Pulmonary artery endothelial cell (primary cell): ENCODE measurements around the gene AHSG. TPM values are rescaled to one million over a fixed set of nuclear protein-coding genes. Genes with fewer than 3 reads are reported as not detected.

Source experiments
- DNase-seq: peaks from one replicate; pipeline ENCODE4 v3.0.0-alpha.2; 2011; ENCODE audit warnings: low read depth, low spot score
- total RNA-seq: library from RNA; depleted of rRNA; stranded (reverse); fragments of >200 nt; gene quantifications from 2 replicates; pipeline ENCODE4 v1.2.3, GENCODE V29; 2014

The AHSG gene
- total RNA-seq, 1 donor from 2014 or later = not detected

- DNase-seq = no peak
Measured at GRCh38 chr3:186592682-186593081, 20.2 kb upstream of the AHSG start.

- no peak for DNase-seq
Measured at GRCh38 chr3:186593862-186594261, 19.0 kb upstream of the AHSG start.

GRCh38 chr3:186594591-186595113, 18.2 kb upstream of the AHSG start:
- DNase-seq = no peak

GRCh38 chr3:186596568-186597287, 16.1 kb upstream of the AHSG start:
- no peak for DNase-seq

GRCh38 chr3:186598108-186598784, 14.6 kb upstream of the AHSG start:
- no peak for DNase-seq

- DNase-seq = no peak
Measured at GRCh38 chr3:186598794-186599141, 14.1 kb upstream of the AHSG start.

GRCh38 chr3:186599142-186599784, 13.6 kb upstream of the AHSG start:
- DNase-seq = no peak

- DNase-seq = no peak
Measured at GRCh38 chr3:186599785-186600166, 13.1 kb upstream of the AHSG start.

- DNase-seq = no peak
Measured at GRCh38 chr3:186600896-186601295, 12.0 kb upstream of the AHSG start.

GRCh38 chr3:186603159-186603558, 9.7 kb upstream of the AHSG start:
- no peak for DNase-seq

GRCh38 chr3:186605078-186605477, 7.8 kb upstream of the AHSG start:
- no peak for DNase-seq

- DNase-seq = no peak
Measured at GRCh38 chr3:186605561-186606545, 7.0 kb upstream of the AHSG start.

GRCh38 chr3:186608624-186609215, 4.1 kb upstream of the AHSG start:
- no peak for DNase-seq

GRCh38 chr3:186609247-186609868, 3.5 kb upstream of the AHSG start:
- DNase-seq = no peak

GRCh38 chr3:186612065-186612464, 795 bp upstream of the AHSG start:
- no peak for DNase-seq

- DNase-seq = no peak
Measured at GRCh38 chr3:186613637-186614265, 891 bp downstream of the AHSG start.

GRCh38 chr3:186614266-186614596, 1.4 kb downstream of the AHSG start:
- no peak for DNase-seq

GRCh38 chr3:186614597-186615483, 2.0 kb downstream of the AHSG start:
- peak; percentile 7 for DNase-seq

GRCh38 chr3:186616299-186616617, 3.4 kb downstream of the AHSG start:
- DNase-seq = no peak
